Activated T-helper 1 cell treated with anti-CD3 and anti-CD28 coated beads, Interleukin-12 subunit alpha, Interleukin-12 subunit beta, Interleukin-2, Interleukin-4 antibody, amounts not matched to agents 30 ng/mL and 10 ng/mL and 1 ng/mL, durations not matched to agents 14 hours and 24 hours and 36 hours (primary cell): ENCODE data around the gene STIMATE. TPM values are rescaled to one million over a fixed set of nuclear protein-coding genes. Genes with fewer than 3 reads are reported as not detected.

Experiments used
- DNase-seq: peaks from one replicate; pipeline ENCODE4 v3.0.0; 2021; ENCODE audit warnings: low spot score
- H3K27ac Mint-ChIP-seq: one replicate; pipeline ENCODE4 v1.8.0; 2021; ENCODE audit warnings: mild to moderate bottlenecking, mixed read lengths
- H3K27me3 Mint-ChIP-seq: one replicate; pipeline ENCODE4 v1.8.0; 2022; ENCODE audit warnings: mild to moderate bottlenecking, moderate library complexity, mixed read lengths; ENCODE audit not compliant: insufficient read depth
- H3K36me3 Mint-ChIP-seq: one replicate; pipeline ENCODE4 v1.8.0; 2021; ENCODE audit warnings: low read depth, mixed read lengths
- H3K4me1 Mint-ChIP-seq: one replicate; pipeline ENCODE4 v1.8.0; 2021; ENCODE audit warnings: low read depth, mixed read lengths
- H3K4me3 Mint-ChIP-seq: one replicate; pipeline ENCODE4 v1.8.0; 2021; ENCODE audit warnings: mild to moderate bottlenecking, moderate library complexity, mixed read lengths
- H3K9me3 Mint-ChIP-seq: one replicate; pipeline ENCODE4 v1.8.0; 2021; ENCODE audit warnings: mixed read lengths
- intact Hi-C: fragments of 100-400 bp; cut with micrococcal nuclease; formaldehyde crosslinking; loops from one replicate; pipeline ENCODE4 v1.15.1; 2024
- total RNA-seq: library from RNA; stranded (reverse); gene quantifications from 2 replicates; pipeline ENCODE4 v1.2.3, GENCODE V29; 2022

The STIMATE gene
- total RNA-seq, 1 donor from 2014 or later, result 20.1 TPM

DNA sequence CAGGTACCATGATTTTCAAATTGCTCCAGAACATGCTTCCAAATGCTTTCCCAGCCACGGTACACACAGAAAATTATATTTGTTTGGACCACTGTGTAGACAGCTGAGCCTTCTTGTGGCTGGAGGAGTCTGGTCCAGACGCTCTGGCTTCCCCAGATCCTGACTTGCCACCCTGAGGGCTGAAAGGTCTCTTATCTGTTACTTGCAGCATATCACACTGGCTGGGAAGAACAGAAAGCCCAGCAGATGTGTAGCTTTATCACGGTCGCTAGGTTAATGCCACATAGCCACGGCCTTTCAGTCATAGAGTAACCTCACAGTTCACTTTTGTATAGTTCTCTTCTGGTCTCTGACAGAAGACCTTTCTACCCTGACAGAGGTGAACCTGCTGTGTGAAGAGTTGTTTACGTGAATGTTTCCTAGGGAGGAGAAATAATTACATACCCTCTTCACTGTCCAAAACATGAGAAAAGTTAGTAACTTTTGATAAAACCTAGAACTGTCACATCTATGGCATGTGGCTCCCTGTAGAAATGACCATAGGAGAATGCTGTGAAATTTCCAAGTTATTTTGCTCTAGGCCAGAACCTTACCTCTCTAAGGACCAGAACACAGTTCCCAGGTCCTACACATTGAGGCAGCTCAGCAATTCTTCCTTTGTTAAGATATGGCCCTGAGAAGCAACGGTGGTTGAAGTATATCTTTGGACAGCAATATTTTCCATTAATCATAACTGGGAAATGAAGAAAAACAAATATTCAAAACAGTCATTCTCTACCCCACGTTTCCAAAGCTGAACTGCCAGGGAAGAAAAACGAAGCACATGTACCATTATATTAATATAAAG, 15.8 kb upstream of the STIMATE start:
- no peak for DNase-seq
- Mint-ChIP-seq H3K9me3 (no peaks in the 10 kb centered on the region), H3K4me3 (no peak overlapping the region), H3K4me1 (peaks cover 4% of the 10 kb centered on the region), H3K27me3 (no peaks in the 10 kb centered on the region), H3K36me3 (peaks cover 24% of the 10 kb centered on the region), H3K27ac (peak overlapping the region; percentile 50)
- intact Hi-C loops, result no loop called here

DNA sequence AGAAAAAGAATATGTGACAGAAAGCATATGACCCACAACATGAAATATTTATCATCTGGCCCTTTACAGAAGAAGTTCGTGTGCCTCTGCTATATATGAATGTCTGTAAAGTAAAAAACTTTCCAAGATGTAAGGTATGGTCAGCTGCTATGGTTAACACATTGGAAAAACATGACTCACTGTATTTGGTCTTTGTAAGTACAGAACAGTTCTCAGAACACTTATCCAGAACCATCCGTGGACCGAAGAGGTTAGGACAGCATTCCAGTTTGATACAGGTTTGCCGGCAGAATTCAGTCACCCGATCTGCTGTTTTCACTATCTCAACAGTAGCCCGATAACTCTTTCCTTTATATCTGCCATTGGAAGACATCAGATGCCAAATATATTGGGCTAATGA, 13.5 kb upstream of the STIMATE start:
- Mint-ChIP-seq H3K27ac (no peak overlapping the region), H3K27me3 (no peaks in the 10 kb centered on the region), H3K36me3 (peaks cover 26% of the 10 kb centered on the region), H3K4me3 (no peak overlapping the region), H3K9me3 (no peaks in the 10 kb centered on the region), H3K4me1 (peaks cover 4% of the 10 kb centered on the region)
- intact Hi-C loops, result no loop called here
- DNase-seq, result no peak

DNA sequence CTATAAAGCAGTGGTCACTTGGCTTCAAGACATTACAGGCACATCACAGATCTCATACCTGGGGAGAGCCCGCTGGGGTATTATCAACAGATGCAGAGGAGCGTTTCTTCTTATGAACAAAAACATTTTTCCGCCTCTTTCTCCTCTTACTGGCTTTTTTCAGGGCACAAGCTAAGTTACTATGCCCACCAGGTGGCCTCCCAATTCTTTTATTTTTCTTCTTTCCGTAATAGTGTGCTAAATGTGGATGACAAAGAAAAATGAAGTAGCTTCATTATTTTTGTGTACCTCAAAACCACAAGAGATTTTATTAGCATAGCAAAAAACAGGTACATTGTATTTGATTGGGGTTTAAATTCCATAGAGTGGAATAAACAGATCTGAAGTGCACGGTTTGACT, 10.1 kb upstream of the STIMATE start:
- intact Hi-C loops, result no loop called here
- Mint-ChIP-seq H3K27me3 (no peaks in the 10 kb centered on the region), H3K27ac (no peak overlapping the region), H3K36me3 (peaks cover 36% of the 10 kb centered on the region), H3K4me1 (peaks cover 4% of the 10 kb centered on the region), H3K9me3 (no peaks in the 10 kb centered on the region), H3K4me3 (no peak overlapping the region)
- DNase-seq, result no peak

DNA sequence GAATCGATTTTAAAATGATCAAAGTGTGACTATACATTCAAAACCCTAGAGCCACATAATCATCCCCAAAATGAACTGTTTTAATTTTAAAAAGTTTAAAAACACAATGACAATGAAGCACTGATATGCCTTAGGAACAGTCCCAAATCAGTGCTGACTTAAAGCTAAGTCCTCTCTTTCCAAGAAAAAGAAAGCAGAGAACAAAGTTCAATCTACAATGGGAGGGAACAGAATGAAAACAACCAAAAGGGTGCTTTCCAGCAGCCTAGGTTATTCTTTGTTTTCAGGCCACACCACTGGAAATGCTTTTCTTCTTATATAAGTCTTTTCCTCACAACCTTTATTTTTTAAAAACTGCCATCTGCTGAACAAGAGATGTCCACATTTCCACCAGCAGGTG, 7.2 kb upstream of the STIMATE start:
- Mint-ChIP-seq H3K4me3 (no peak overlapping the region), H3K36me3 (peaks cover 31% of the 10 kb centered on the region), H3K4me1 (no peaks in the 10 kb centered on the region), H3K27me3 (no peaks in the 10 kb centered on the region), H3K9me3 (no peaks in the 10 kb centered on the region), H3K27ac (peak overlapping the region; percentile 52)
- intact Hi-C loops, result no loop called here
- DNase-seq, result no peak

DNA sequence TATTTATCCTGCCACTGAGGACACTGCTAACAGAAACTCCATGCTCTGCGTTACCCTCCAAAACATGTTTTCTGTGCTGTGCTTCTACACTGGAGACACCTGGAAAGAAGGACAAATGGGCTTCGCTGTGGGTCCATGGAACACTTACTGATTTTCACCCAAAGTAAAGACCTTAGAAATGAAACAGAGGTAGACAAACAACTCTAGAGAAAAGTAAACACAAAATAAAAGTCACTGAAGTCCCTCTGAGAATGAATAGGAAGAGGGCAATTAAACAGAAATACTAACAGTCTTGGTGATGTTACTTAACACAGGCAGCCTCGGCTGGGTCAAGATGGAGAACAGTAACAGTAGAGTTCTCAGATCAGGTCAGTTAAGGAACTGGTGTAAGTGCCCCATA, 6.7 kb upstream of the STIMATE start:
- H3K36me3 Mint-ChIP-seq, result peaks cover 27% of the 10 kb centered on the region
- no peaks in the 10 kb centered on the region for H3K27me3 Mint-ChIP-seq
- intact Hi-C loops, result no loop called here
- DNase-seq, result no peak
- no peak overlapping the region for H3K4me3 Mint-ChIP-seq
- no peak overlapping the region for H3K27ac Mint-ChIP-seq
- no peaks in the 10 kb centered on the region for H3K9me3 Mint-ChIP-seq
- H3K4me1 Mint-ChIP-seq, result no peaks in the 10 kb centered on the region

DNA sequence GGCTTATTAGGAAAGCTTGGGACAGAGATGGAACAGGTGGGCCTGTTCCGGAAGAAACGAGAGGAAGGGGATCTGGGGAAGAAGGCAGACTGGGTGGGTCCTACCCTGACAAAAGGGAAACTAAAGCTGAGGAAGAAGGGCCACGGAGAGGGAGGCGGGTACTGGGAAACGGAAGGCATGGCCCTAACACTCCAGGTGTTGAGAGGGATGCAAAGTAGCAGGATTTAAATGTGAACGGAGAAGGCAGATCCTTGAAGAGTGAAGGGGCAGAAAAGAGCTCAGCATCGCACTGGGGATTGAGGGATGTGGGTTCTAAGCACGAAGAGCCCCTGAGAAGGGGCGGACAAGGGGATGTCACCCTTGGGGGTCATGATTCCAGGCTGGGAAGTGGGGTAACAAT, 735 bp downstream of the STIMATE start:
- no peaks in the 10 kb centered on the region for H3K27me3 Mint-ChIP-seq
- DNase-seq, result no peak
- peak overlapping the region; percentile 77 for H3K27ac Mint-ChIP-seq
- no peaks in the 10 kb centered on the region for H3K9me3 Mint-ChIP-seq
- H3K36me3 Mint-ChIP-seq, result peaks cover 9% of the 10 kb centered on the region
- intact Hi-C loops, result loop anchor here (1.0 to 5.0 kb wide), 9 partner anchors 38 to 358 kb away; partner anchors contain the start of genes NEK4, SFMBT1 and SPCS1
- H3K4me1 Mint-ChIP-seq, result peaks cover 57% of the 10 kb centered on the region
- H3K4me3 Mint-ChIP-seq, result peak overlapping the region; percentile 97

DNA sequence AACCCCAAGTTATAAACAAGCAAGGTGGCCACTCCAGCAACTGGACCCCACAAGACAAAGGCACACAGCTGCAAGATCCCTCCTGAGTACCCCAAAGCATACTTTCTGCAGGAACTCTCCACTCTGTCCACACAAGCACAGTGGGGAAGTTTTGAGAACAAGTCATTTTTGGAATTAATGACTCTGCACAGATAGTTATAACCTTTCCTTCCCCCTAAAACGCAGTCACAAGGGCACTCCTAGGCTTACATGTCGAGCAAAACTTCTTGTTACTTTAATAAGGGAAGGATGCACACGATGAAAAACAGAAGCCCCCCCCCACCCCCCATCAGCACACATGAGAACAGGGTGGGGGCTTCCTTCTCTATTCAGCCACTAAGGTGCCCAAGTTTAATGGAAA, 1.2 kb downstream of the STIMATE start:
- peaks cover 9% of the 10 kb centered on the region for H3K36me3 Mint-ChIP-seq
- H3K4me3 Mint-ChIP-seq, result peak overlapping the region; percentile 97
- DNase-seq, result no peak
- H3K4me1 Mint-ChIP-seq, result peaks cover 62% of the 10 kb centered on the region
- no peaks in the 10 kb centered on the region for H3K9me3 Mint-ChIP-seq
- intact Hi-C loops, result loop anchor here (2.0 to 5.0 kb wide), 5 partner anchors 39 to 359 kb away; partner anchors contain the start of gene NEK4
- H3K27ac Mint-ChIP-seq, result peak overlapping the region; percentile 77
- H3K27me3 Mint-ChIP-seq, result no peaks in the 10 kb centered on the region

DNA sequence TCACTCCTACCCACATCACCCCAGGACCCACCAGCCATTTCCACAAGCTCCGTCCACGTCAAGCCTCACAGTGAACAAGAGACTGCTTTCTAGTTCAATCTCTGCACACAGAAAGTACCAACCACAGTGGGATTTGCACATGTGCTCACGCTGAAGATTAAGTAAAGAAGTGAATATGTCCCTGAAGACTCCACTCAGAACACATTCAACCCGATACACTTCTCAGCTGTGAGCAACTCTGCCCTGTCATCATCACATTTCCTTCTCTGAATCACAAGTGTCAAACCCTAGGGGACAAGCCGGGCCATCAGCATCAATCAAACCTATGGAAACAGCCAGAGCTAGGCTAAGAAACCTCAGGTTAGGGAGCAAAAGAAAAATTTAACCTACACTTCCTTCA, 1.9 kb downstream of the STIMATE start:
- intact Hi-C loops, result loop anchor here (5.0 kb wide), 1 partner anchor 43 kb away; no protein-coding TSS in a partner anchor
- Mint-ChIP-seq H3K9me3 (no peaks in the 10 kb centered on the region), H3K27me3 (no peaks in the 10 kb centered on the region), H3K36me3 (peaks cover 9% of the 10 kb centered on the region), H3K4me1 (peaks cover 63% of the 10 kb centered on the region), H3K27ac (peak overlapping the region; percentile 41), H3K4me3 (peak overlapping the region; percentile 97)
- DNase-seq, result no peak

DNA sequence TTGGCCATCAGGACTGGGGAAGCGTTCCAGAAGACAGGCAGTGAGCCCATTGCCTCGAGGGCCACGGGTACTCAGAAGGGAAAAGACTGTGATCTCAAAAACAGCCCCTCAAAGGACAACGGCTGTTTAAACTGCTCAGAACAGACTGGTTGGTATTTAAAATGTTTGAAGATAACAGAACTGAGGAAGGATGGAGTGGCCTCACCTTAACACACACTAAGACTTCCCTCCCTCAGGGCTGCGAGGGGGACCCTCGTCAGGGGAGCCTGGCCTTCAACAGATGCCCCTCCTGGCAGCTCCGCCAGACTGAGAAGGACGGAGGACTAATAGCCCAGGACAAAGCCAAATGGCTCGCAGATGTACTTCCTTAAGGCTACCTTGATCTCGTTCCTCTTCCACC, 2.6 kb downstream of the STIMATE start:
- no peaks in the 10 kb centered on the region for H3K27me3 Mint-ChIP-seq
- H3K27ac Mint-ChIP-seq, result peak overlapping the region; percentile 21
- intact Hi-C loops, result loop anchor here (5.0 kb wide), 1 partner anchor 42 kb away; no protein-coding TSS in a partner anchor
- DNase-seq, result no peak
- peaks cover 68% of the 10 kb centered on the region for H3K4me1 Mint-ChIP-seq
- H3K36me3 Mint-ChIP-seq, result peaks cover 12% of the 10 kb centered on the region
- no peaks in the 10 kb centered on the region for H3K9me3 Mint-ChIP-seq
- no peak overlapping the region for H3K4me3 Mint-ChIP-seq

DNA sequence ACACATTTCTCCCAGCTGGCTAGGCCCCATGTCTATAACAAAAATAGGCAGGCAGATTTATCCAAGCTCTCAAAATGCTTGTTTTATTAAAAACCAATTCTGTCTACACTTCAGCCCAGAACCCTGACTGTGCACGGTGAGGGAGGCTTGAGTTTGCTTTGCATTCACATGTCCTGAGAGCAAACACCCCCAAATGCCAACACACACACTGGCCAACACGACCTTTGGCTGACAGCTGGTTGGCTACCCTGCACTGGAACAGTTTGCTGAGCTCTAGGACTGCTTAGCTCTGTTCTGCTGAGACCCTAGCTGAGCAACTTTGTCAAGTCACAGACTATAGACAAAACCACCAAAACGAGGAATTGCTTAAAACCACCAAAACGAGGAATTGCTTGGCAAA, 3.6 kb downstream of the STIMATE start:
- Mint-ChIP-seq H3K27ac (no peak overlapping the region), H3K27me3 (no peaks in the 10 kb centered on the region)

DNA sequence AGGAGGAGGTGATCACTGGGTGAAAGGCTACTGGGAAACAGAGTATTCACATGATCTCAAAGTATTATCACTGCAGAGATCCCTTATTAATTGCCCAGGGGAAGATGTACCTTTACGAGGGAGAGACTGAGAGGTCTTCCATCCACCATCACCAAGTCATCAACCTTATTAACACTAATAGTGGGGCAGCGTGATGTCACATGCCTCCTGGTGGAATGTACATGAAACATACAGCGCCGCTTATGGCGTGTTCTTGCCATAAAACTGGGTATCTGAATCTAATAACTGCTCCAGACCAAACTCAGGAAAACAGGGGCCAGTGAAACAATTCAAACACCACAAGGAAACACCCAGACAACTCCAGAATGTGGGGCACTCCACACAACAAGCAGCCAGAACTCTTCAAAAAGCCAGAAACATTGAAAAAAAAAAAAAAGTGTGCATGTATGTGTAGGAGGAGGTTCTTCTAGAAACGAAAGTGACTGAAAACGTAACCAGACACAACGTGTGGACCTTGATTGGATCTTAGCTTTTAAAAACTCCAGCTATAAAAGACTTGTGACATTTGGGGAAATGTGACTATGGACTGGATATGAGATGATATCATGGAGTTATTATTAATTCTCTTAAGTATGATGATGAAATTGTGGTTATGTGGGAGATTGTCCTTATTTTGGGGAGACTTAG, 4.6 kb downstream of the STIMATE start:
- Mint-ChIP-seq H3K36me3 (peaks cover 11% of the 10 kb centered on the region), H3K9me3 (no peaks in the 10 kb centered on the region), H3K27me3 (no peaks in the 10 kb centered on the region), H3K27ac (peak overlapping the region; percentile 75), H3K4me3 (peak overlapping the region; percentile 64), H3K4me1 (peaks cover 64% of the 10 kb centered on the region)
- no peak for DNase-seq
- intact Hi-C loops, result loop anchor here (2.0 kb wide), 1 partner anchor 18 kb away; no protein-coding TSS in a partner anchor

More for the DNA sequence above, 3.6 kb downstream of the STIMATE start:
- no peak for DNase-seq
- H3K4me1 Mint-ChIP-seq, result peaks cover 68% of the 10 kb centered on the region
- intact Hi-C loops, result loop anchor here (2.0 kb wide), 1 partner anchor 19 kb away; no protein-coding TSS in a partner anchor
- H3K9me3 Mint-ChIP-seq, result no peaks in the 10 kb centered on the region
- peaks cover 12% of the 10 kb centered on the region for H3K36me3 Mint-ChIP-seq
- peak overlapping the region; percentile 64 for H3K4me3 Mint-ChIP-seq

DNA sequence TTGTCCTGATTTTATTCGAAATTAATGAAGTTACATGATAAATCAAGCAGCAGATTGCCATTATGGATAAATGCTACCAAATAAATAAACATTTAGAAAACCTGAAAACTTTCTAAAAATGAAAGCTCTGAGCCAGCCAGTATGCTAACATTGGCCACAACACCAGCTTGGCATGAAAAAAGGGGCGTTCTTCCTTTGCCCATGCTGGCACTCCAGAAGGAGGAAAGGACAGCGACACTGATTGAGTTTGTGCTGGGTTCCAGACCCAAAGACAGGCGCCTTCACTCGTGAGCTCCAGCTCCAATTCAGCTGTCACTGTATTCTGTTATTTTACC, 5.1 kb downstream of the STIMATE start:
- Mint-ChIP-seq H3K4me1 (peaks cover 63% of the 10 kb centered on the region), H3K27me3 (no peaks in the 10 kb centered on the region), H3K4me3 (peak overlapping the region; percentile 64), H3K27ac (no peak overlapping the region), H3K36me3 (peaks cover 11% of the 10 kb centered on the region), H3K9me3 (no peaks in the 10 kb centered on the region)
- intact Hi-C loops, result loop anchor here (2.0 kb wide), 1 partner anchor 17 kb away; no protein-coding TSS in a partner anchor
- DNase-seq, result no peak

DNA sequence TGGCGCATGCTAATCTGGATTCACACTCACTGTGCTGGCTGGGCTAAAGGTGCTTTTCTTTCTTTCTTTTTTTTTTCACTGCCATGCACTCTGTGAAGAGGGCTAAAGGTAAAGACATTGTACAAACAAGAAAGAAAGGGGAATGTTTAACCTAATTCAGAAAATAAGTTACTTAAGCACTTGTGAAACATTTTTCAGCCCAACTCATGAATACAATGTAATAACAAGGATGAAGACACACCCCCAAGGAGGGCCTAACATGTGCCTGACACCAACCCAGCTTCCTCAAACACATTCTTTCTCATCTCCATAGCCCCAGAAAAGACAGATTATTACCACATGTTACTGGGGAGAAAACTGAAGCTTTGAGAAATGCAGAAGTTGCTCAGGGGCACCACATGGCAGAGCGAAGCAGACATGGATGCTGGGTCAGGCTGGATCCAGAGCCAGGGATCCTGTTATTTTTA, 5.7 kb downstream of the STIMATE start:
- H3K27me3 Mint-ChIP-seq, result no peaks in the 10 kb centered on the region
- peaks cover 13% of the 10 kb centered on the region for H3K36me3 Mint-ChIP-seq
- H3K4me3 Mint-ChIP-seq, result no peak overlapping the region
- intact Hi-C loops, result loop anchor here (2.0 kb wide), 1 partner anchor 17 kb away; no protein-coding TSS in a partner anchor
- peak overlapping the region; percentile 35 for H3K27ac Mint-ChIP-seq
- DNase-seq, result no peak
- peaks cover 60% of the 10 kb centered on the region for H3K4me1 Mint-ChIP-seq
- H3K9me3 Mint-ChIP-seq, result no peaks in the 10 kb centered on the region
